VCaP (cell line): ENCODE data around the gene OR10H4.

Experiments
- H3K27ac ChIP-seq: fragments of 450-650 bp; 2 replicates; pipeline ENCODE4 v1.5.1; 2017
- TF ChIP-seq, protein P1 (sequence below): fragments of 450-650 bp; conservative IDR thresholded peaks from 2 replicates; pipeline ENCODE4 v1.5.1; 2017; ENCODE audit warnings: mild to moderate bottlenecking, moderate library complexity

The OR10H4 gene

DNA sequence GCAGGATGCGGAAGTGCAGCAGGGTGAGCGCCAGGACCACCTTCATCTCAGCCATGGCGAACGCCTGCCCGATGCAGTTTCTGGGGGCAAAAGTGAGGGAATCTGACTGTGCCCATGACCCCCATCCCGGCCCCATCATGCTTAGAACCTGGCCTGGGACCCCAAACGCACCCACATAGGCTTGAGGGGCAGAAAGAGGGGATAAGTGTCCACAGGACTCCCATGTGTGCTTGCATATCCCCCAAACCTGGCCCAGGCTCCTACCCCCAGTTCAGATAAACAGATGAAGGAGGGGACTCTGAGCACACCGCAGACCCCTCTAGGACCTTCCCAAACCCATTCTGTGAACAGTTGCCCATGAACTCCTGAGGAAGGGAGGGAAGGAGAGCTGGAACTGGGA lies 35.0 kb upstream of the OR10H4 start:
- TF ChIP-seq, protein P1, sequence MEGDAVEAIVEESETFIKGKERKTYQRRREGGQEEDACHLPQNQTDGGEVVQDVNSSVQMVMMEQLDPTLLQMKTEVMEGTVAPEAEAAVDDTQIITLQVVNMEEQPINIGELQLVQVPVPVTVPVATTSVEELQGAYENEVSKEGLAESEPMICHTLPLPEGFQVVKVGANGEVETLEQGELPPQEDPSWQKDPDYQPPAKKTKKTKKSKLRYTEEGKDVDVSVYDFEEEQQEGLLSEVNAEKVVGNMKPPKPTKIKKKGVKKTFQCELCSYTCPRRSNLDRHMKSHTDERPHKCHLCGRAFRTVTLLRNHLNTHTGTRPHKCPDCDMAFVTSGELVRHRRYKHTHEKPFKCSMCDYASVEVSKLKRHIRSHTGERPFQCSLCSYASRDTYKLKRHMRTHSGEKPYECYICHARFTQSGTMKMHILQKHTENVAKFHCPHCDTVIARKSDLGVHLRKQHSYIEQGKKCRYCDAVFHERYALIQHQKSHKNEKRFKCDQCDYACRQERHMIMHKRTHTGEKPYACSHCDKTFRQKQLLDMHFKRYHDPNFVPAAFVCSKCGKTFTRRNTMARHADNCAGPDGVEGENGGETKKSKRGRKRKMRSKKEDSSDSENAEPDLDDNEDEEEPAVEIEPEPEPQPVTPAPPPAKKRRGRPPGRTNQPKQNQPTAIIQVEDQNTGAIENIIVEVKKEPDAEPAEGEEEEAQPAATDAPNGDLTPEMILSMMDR, result no peak
- H3K27ac ChIP-seq, result no peak overlapping the region

DNA sequence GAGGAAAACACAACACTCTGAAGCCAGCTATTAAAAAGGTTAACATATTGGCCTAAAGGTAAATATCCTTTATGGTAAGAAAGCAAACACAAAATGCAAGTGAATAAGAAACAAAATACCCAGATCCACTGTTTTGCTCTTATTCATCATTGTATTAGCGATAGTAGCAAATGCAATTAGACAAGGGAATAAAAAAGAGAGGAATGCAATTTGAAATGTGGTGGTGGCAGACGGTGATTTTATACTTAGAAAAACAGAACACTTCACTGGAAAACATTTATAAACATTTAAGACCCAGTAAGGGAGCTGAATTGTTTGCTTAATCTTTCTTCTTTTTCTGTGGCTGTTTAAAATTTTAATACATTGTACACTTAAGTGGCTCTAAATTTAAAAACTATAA lies 33.7 kb upstream of the OR10H4 start:
- H3K27ac ChIP-seq, result no peak overlapping the region
- TF ChIP-seq, protein P1, result no peak

DNA sequence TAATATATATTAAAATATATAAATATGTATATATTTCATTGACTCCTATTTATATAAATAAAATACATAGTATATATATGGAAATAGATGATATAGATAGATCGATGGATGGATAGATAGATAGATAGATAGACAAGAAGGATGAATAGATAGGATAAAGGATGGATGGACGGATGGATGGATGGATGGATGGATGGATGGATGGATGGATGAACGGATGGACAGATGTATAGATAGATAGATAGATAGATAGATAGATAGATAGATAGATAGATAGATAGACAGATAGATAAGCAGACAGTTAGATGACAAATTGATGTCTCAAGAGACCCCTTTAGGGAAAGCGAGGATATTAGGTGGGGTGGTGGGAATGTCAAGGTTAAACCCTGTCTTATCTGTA lies 29.6 kb upstream of the OR10H4 start:
- TF ChIP-seq, protein P1, result no peak
- no peak overlapping the region for H3K27ac ChIP-seq

DNA sequence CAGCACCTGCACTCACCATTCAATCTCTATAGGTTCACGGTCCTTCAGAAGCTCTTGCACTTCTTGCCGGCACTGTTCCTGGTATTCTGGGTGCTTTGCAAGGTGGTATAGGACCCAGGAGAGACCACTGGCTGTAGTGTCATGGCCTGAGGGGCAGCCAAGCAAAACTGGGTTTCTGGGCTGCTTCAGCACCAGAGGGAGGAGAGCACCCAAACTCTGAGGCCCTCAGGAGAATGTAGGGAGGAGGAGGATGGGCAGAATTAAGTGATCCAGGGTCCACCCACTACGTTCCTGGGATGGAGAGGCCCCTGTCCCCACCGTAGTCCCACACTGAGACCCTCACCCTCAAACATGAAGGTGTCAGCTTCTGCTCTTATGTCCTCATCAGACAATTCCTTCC lies 26.8 kb upstream of the OR10H4 start:
- TF ChIP-seq, protein P1, result no peak
- no peak overlapping the region for H3K27ac ChIP-seq

DNA sequence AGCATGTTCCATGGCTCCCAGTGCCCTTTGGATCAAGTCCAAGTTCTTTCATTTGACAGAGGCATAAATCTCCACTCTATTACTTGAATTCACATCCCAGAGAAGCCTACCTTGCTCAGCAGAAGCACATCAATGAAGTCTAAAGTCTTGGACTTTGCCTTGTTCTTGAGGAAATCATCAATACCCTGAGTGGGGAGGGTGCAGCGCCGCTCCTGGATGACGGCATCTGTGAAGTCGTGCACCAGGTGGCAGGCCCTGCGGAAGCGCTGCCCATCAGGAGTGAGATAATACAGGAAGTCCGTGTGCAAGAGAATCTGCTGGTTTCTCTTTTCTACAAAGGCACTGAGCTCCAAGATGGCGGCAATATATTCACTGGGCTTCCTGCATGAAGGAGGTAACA lies 25.1 kb upstream of the OR10H4 start:
- peak overlapping the region; percentile 24; the same call in 1 of the 2 replicates for H3K27ac ChIP-seq
- TF ChIP-seq, protein P1, result no peak

DNA sequence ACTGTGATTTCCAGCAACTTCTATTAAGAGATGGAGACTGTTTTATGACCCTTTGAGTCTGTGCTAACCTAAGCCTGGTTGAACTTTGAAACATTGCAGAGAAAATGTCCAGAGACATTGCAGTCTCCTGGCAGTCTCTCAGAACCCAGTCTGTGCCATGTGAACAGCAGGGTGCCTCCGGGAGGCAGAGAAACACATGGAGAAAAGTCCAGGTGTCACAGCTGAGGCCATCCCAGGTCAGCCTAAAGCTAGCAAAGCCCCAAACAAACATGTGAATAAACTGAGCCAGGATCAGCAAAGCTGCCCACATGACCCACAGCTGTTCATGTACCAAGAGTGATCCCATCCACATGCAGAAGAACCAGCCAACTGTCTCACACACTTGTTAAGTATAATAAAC lies 22.3 kb upstream of the OR10H4 start:
- no peak overlapping the region for H3K27ac ChIP-seq
- TF ChIP-seq, protein P1, result no peak

DNA sequence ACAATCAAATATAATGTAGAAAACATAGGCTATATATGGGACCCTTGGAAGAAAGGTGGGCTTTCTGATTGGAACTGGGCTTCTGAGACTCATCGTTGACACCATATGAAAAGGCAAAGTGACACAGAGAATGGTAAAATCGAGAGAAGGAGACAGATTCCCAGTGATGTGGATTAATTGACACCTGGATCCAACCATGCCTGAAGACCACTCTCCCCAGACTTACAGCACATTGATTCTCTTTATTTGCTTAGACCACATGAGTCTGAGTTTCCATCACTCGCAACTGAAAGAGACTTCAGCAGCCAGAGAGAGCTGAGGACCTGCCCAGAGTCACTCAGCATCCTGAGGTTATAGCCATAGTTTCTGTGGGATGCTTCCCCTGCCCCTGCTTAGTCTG lies 20.5 kb upstream of the OR10H4 start:
- no peak overlapping the region for H3K27ac ChIP-seq
- TF ChIP-seq, protein P1, result no peak

DNA sequence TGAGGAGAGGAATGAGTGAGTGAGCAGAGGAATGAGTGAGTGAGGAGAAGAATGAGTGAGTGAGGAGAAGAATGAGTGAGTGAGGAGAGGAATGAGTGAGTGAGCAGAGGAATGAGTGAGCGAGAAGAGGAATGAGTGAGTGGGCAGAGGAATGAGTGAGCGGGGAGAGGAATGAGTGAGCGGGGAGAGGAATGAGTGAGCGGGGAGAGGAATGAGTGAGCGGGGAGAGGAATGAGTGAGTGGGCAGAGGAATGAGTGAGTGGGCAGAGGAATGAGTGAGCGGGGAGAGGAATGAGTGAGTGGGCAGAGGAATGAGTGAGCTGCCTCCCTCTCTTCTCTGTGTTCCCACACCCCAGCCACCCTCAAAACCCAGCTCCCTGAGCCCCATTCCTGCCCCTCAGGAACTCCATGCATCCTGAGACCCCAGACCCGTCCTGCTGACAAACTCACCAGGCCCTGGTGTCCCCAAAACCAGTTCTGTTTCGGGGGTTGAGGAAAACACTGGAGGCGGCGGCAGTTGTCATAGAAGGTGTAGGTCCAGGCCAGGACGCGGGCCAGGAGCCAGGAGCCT lies 15.0 kb upstream of the OR10H4 start:
- peak overlapping the region; percentile 71 for H3K27ac ChIP-seq
